Measurements from ENCODE around the gene ESRRA. TPM values are rescaled to one million over a fixed set of nuclear protein-coding genes. Genes with fewer than 3 reads are reported as not detected.

Gene ESRRA
- total and polyA plus RNA-seq, 9 of the 15 experiments (the other 6 are each of a cell fraction or from before 2014, with no cell fraction given): 0.27 to 89.7 (median 23.7) TPM

GRCh38 chr11:64306563-64306875, 1.2 kb downstream of the ESRRA start (continued):
- TF ChIP-seq NFRKB (IDR thresholded peaks at IDR 0.05; ENCODE audit: low read depth): 0 out of 2 replicates have a peak, but pooled peaks have one; percentile 5
- TF ChIP-seq ZNF766 (CRISPR knock-in tag; conservative IDR thresholded peaks at IDR 0.05): no peak
- TF ChIP-seq SRF (CRISPR knock-in tag; IDR thresholded peaks at IDR 0.05): no peak
- TF ChIP-seq FOXO4 (CRISPR knock-in tag; IDR thresholded peaks at IDR 0.05): no peak
- TF ChIP-seq NCOA1 (IDR thresholded peaks at IDR 0.05; ENCODE audit: low read depth): no peak
- 0 out of 2 replicates have a peak, but pooled peaks have one; percentile 27 for TF ChIP-seq ZBTB40 (IDR thresholded peaks at IDR 0.05)
- TF ChIP-seq ZBTB40 (CRISPR knock-in tag; IDR thresholded peaks at IDR 0.05): no peak
- no peak for TF ChIP-seq NR4A1 (CRISPR knock-in tag; IDR thresholded peaks at IDR 0.05)
- no peak for TF ChIP-seq NR4A1 (tag; IDR thresholded peaks at IDR 0.05)
- TF ChIP-seq MECOM (CRISPR knock-in tag; IDR thresholded peaks at IDR 0.05): no peak
- no peak for TF ChIP-seq SMARCE1 (IDR thresholded peaks at IDR 0.05)
- no peak for TF ChIP-seq FOSL1 (tag; conservative IDR thresholded peaks at IDR 0.05)
- TF ChIP-seq ZMIZ1 (IDR thresholded peaks at IDR 0.05; ENCODE audit: low read depth in 2 of 2, low read length in 2 of 2): no peak
- TF ChIP-seq MAZ (CRISPR knock-in tag; conservative IDR thresholded peaks at IDR 0.05 in 1 of 2, IDR thresholded peaks at IDR 0.05 in 1 of 2): no peak
- no peak for TF ChIP-seq IRF2 (CRISPR knock-in tag; IDR thresholded peaks at IDR 0.05)
- no peak for TF ChIP-seq FOXK1 (CRISPR knock-in tag; IDR thresholded peaks at IDR 0.05; ENCODE audit: borderline replicate concordance)
